HG02938 (cell line): ENCODE results near the gene CYP19A1.
A peak's percentile ranks its signal among the peaks of the same experiment; 100 is the strongest.

Experiments
- ATAC-seq: cut with Tn5 transposase; IDR thresholded peaks from one replicate; pipeline ENCODE4 v1.9.1; 2021; ENCODE audit warnings: mild to moderate bottlenecking, moderate library complexity; ENCODE audit not compliant: unreplicated experiment

CYP19A1 gene

DNA sequence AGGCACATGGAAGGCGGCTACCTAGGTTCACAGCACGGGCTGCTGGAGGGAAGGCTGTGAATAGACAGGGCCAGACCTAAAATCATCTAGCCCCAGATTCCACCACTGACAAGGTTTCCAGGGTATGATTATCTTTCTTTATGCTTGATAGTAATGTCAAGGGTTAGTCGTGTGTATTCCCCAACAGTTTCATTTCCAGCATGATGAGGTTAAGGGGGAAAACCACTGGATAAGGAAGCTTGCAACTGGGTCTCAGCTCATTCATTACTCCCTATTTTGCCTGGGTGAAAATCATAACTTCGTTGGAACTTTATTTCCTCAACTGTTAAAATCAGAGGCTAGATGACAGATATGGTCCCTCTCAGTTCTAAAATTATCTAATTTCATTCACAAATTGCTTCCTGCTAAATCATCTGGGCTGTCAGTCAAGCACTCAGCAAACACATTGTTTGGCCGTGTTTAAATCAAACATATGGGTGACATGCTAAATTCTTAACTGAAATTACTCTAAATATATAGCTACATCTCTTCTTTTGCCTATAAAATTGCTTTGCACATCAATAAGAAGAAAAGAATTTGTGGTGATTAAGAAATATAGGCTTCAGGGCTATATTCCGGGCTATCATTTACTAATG, 111.7 kb downstream of the CYP19A1 start:
- no peak for ATAC-seq

- ATAC-seq: no peak
These were observed 114.0 kb downstream of the CYP19A1 start for GRCh38 chr15:51224428-51224827.

DNA sequence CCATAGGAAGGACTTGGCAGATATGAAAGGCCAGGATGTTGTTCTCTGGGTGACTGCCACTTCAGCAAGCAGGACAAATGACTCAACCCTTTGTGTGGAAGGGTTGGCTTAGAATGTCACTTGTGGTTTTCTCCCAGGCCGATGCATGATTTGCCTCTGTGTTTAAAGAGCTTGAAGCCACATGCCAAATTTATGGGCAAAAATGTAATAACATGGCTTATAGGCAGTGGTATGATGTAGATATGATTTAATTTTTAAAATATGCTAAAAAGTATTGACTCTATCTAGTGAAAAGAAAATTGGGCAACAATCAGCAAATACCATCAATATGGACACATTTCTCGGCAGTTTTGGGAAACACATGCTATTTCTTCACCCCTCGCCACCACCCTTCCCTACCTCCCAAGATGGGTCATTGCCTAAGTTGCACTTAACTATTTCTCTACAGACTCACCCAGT, 114.6 kb downstream of the CYP19A1 start:
- no peak for ATAC-seq

GRCh38 chr15:51218299-51218938, 120.0 kb downstream of the CYP19A1 start:
- no peak for ATAC-seq

- ATAC-seq: no peak
These were observed 125.5 kb downstream of the CYP19A1 start for GRCh38 chr15:51212909-51213308.

DNA sequence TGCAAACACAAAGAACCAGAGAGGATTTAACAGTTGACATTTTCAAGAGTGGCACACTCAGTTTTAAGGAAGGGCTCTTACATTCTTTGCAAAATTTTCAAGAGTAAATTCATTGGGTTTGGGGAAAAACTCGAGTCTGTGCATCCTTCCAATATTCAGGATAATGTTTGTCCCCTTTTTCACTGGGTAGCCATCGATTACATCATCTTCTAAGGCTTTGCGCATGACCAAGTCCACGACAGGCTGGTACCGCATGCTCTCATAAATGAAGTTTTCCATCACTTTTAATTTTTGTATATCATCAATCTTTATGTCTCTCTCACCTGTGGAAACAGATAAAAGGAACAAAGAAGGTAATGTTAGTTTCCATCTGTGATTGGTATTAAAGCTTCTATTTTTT, 126.2 kb downstream of the CYP19A1 start:
- no peak for ATAC-seq

DNA sequence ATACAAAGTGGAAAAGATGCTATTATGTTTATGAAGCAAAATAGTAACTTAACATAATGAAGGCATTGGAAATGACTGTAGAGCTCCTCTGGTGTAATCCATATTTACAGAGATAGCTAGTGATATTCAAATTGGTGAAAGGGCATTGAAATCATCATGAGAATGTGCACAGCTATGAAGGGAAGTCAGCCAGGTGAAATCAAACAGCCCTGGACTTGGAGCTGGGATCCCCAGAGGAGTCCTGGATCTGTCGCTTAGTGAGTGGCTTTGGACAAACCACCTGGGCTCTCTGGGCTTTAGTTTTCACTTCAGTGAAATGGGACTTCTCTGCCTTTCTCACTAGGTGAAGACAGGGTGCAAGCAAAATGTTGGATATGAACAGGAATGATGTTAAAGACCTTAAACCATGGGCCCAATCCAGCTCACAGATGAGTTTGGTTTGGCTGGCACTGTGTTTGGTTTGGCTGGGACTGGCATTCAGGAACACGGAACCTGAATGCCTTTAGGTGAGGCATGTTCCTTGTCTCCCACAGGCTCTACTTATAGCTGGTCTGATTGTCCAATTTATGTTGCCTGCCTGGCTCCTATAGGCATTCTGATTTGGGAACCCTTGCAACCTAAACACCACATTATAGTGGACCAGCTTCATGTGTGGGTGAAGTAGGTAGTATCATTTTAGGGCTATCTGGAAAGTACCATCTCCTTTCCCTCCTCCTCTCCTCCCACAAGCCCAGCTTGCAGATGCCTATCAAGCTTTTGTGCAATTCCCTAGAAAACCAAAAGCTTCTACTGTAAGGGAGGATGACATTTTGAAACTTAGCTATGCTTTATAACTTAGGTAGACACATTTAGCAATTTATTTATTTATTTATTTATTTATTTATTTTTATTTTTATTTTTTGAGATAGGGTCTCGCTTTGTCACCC, 133.1 kb downstream of the CYP19A1 start:
- ATAC-seq: no peak

- ATAC-seq: no peak
These were observed 134.6 kb downstream of the CYP19A1 start for GRCh38 chr15:51203797-51204196.

- ATAC-seq: no peak
These were observed 135.6 kb downstream of the CYP19A1 start for GRCh38 chr15:51202783-51203182.

DNA sequence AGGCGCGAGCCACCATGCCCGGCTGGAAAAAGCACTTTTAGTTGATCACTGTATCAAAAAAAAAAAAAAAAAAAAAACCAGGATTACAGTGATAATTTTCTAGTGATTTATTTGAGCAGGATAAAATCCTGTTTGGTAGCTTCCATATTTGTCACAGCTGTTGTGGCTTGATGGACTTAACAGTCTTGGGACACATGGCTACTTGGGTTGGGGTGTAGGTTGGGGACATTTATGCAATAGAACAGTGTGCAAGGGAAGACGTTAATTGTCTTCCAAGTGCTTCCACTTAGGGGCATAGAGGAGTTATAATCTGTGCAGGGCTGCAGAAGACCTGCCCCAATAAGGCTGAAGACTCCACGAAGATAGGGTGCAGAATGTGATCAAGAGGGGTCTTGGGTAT, 136.8 kb downstream of the CYP19A1 start:
- ATAC-seq: no peak

DNA sequence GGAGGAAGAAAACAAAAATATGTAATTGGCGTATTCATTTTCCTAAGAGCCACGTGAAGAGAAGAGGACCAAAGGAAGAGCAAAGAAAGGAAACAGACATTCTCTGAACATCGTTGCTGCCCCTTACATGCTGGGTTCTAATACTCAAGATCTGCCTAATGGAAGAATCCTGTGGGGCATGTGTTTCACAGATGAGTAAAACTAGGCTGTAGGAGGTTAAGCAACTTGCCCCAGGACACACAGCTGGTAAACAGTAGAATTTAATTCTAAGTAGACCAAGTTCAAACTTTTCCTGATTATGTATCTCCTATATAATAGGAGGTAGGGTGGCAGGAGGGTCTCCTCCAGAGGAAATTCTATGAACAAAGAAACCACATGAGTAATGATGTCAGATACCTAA, 137.6 kb downstream of the CYP19A1 start:
- ATAC-seq: no peak

DNA sequence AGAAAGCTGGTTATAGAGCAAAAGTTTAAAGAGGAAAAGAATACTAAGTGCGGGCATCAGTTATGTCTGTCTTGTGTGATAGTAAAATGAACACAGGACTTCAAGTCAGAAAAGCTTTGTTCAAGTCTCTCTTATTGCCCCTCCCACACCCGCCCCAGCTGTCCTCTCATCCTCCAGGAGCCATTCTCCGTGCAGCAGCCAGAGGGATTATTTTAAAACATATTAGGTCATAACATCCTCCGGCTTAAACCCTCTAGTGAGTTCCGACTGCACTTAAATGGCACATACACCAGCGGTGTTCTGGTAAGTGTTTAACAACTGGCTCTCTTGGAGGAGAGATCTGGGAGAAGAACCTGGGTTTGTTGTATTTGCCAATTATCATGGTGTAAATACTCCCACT, 138.9 kb downstream of the CYP19A1 start:
- ATAC-seq: no peak

DNA sequence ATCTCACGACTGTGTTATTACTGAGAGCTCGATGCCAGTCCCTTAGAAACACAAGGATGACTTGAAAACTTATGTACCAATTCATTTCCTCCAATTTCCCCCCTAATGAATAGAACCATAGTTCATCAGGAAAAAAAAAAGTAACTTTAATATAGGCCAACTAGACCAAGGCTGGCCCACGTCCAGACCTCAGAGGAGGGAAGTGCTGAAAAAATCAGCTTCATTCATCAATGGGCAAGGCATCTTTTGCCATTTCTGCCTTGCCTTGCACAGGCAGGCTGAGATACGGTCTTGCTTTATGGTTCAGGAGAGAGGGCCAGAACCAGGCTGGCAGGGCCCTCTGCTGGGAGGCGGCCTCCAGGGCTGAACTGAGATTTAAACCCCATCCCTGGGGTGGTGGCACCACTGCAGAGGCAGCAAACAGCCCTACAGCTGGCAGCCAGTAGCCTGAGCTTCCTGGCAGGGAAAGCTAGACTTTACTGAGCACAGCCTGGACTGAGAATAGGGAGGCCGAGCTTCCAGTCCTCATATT, 139.6 kb downstream of the CYP19A1 start:
- ATAC-seq: no peak

- ATAC-seq: no peak
These were observed 142.9 kb downstream of the CYP19A1 start for GRCh38 chr15:51195459-51195858.

GRCh38 chr15:51193979-51194378, 144.4 kb downstream of the CYP19A1 start:
- ATAC-seq: no peak

- ATAC-seq: no peak
These were observed 144.9 kb downstream of the CYP19A1 start for GRCh38 chr15:51193526-51193925.

DNA sequence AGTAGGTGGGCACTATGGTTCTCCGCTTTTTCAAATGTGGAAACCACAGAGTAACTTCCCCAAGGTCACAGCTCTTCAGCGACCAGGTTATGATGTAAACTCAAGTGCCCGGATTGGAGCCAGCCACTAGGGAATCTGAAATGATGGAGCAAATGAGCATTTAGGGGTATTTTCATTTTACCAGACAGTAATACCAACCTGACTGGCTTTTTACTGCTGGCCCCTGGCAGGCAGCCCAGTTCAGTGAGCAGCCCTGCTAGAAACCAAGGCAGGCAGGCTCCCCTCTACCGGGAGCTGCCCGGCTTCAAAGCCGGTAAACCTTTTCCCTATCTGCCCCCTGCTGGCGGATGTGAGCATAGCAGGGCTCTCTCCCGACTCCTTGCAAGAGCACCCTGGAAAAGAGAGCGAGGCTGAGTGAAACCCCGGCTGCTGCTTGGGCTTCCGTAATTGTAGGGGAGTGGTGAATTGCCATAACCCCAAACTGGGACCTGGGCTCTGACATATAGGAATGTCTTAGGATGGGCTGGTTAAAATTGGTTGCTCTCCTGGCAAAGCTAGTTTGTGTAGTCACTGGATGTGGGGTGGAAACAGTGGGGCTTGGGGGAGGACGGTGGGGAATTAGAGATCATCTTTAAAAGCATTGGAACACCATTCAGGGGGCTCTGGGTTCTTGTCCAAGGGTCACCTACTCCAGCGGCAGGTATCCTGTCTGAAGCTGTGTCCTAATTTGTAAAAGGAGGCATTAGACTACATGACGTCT, 145.7 kb downstream of the CYP19A1 start:
- peak; percentile 54 for ATAC-seq

- no peak for ATAC-seq
These were observed 146.6 kb downstream of the CYP19A1 start for GRCh38 chr15:51191766-51192165.

DNA sequence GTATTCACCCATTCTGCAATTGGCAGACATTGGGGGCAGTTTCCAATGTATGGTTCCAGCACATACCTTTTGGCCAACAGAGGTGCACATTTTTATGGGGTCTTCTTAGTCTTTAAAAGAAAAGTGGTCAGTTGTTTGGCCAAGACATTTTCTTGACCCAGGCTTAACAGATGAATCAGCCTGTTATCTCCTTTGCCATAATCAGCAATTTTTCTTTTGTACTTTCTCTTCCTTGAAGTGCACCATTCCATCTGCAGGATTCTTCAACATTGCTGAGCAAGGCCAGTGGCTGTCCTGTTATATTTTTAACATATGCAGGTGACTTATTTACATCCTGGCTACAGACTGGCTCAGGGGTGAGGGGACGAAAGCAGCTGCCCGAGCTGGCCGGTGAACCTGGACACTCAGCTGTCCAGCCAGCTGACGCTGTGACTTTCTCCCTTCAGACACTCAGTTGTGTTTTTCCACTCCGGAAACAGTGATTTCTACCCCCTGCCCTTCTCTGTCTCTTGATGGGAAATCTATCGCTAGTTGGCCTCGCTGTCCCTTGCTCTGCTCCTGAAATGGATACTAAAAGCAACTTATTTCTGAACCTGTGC, 147.2 kb downstream of the CYP19A1 start:
- no peak for ATAC-seq

DNA sequence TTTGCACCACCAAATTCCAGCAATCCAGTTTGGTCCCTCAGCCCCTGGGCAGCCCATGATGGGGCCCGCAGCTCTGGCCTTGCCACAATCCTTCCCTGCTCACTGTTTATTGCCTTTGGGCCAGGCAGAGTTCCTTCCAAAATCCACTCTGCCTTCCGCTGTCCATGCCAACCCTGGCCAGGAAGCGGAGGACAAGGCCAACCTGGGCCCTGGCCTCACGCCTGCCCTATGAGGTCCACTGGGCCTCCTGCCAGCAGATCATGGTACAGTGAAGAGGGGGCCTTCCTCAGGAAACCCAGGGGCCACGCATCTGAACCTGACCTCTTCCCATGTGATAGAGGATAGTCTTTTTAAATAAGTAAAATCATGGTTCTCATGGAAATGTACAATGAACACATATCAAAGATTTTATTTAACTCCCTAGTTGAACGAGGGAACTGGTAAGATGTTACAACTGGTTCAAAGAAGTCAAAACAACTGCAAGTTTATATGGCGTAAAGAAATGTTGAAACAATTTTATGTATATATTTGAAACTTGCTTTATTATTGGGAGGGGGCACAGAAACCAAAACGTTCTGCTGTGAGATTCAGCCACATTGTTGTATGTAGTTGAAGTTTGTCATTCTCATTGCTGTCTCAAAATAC, 147.8 kb downstream of the CYP19A1 start:
- ATAC-seq: no peak
